GM19397 (cell line): ENCODE measurements around the gene ZNF423.

Experiments
- ATAC-seq: cut with Tn5 transposase; IDR thresholded peaks from one replicate; pipeline ENCODE4 v1.9.1; 2021; ENCODE audit warnings: mild to moderate bottlenecking, moderate library complexity; ENCODE audit not compliant: unreplicated experiment

Gene ZNF423

DNA sequence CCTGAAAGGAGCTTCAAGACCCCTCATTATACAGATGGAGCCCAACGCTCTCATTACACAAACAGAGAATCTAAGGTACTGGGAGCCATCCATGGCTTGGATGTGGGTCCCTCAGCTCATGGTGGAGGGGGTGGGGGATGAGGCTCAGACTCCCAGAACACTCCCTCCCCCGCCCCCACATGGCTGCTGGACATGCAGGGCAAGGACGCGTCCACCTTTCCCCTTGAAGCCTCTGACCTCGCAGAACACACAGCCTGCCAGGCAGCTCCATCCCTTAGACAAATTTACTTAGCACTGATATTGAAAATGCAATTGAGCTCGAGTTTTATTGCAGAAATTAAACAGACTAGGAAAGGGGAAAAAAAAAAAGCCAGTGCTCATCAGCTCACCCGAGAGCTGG, 203.9 kb downstream of the ZNF423 start:
- ATAC-seq: no peak

DNA sequence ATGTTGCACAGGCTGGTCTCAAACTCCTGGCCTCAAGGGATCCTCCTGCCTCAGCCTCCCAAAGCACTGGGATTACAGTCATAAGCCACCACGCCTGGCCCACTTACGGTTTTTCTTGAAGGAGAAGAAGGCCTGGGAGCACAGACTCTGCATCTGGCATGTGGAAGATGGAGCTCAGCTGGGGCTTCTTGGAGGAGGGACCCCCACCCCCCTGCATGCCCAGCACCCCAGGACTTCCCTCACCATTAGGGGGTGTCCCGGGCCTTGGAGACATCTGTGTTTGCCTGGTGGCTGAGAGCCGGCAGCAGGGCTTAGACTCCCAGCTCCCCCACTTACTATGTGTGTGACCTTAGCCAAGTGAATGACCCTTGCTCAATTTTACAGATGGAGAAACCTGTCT, 204.7 kb downstream of the ZNF423 start:
- ATAC-seq: no peak

DNA sequence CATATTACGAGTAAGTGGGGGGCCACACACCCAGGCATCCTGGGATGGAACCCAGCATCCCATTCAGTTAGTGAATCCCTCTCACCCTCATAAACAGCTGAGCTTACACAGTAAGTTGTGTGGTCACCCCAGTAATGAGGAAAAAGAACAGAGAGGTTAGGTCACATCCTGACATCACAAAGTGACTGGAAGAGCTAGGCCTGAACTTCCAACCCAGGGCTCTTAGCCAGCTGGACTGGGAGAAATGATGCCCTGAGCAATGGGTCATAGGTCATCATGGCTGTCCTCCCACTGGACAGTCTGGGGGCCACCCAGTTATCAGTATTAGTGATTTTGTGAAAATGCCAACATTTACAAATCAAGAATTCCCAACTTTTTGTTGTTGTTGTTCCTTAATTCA, 205.3 kb downstream of the ZNF423 start:
- ATAC-seq: no peak

DNA sequence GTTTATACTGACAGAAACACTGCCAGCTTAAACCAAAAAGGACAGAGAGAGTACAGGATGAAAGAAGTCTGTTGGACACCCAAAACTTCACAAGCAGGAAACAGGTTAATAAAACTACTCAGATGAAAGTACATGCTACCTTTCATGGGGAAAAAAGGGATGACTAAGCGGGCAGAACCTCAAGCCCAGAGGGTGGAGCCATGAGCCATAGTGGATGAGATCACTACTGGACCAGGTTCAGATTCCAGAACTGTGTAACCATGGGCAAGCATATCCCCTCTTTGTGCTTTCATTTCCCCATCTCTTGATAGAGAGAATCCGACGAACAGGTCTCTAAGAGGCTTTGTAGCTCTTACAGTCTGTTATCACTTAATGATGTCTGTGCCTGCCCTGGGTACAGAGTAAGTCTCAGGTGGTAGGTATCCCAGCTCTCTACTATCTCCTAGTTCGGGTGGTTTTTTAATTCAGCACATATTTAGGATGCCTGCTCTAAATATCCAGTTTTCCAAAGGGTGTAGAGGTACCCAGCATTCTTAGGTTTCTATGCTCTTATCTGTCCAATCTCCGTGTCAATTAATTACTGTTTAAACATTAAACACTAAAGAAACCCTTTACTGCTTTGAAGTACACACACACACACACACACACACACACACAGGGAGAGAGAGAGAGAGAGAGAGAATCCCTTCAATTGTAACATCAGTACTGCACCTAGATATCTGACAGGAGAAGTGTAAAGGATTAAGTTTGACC, 206.7 kb downstream of the ZNF423 start:
- no peak for ATAC-seq

DNA sequence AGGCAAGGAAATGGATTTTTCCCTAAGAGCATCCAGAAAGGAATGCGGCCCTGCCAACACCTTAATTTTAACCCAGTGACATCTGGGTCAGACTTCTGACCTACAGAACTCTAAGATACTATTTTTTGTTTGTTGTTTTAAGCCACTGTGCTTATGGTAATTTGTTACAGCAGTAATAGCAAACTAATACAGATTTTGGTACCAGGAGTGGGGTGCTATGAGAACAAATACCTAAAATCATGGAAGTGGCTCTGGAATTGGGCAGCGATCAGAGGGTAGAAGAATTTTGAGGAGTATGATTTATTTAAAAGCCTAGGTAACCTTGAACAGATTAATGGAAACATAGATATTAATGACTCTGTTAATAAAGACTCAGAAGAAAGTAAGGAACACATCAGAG, 208.2 kb downstream of the ZNF423 start:
- no peak for ATAC-seq

DNA sequence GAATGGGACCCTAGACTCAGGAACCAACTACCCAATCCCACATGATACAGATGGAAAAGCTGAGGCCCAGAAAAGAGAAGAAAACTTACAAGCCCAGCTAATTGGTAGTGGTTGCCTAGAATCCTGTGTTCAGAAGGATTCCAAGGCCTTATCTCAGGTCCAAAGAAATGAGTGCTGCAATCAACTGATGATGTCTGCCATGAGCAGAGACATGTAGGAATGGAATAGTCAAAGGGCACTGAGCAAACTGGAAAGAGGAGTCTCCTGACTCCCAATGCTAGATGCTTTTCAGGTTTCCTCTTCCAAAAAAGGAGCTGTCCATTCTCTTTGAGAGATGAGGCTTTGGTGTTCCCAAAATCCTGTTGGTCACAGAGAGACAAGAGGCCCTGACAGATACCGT, 210.6 kb downstream of the ZNF423 start:
- no peak for ATAC-seq

DNA sequence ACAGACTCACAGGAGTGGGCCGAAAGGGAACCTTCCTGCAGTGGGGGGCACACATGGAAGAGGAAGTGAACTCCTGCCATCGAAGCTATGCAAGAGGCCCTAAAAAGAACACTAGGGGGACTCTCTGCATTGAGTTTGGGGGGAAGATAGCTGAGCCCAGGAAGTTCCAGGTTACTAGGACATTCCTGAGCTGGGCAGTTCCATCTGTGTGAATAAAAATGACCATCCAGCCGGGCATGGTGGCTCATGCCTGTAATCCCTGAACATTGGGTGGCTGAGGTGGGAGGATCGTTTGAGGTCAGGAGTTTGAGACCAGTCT, 211.8 kb downstream of the ZNF423 start:
- no peak for ATAC-seq

DNA sequence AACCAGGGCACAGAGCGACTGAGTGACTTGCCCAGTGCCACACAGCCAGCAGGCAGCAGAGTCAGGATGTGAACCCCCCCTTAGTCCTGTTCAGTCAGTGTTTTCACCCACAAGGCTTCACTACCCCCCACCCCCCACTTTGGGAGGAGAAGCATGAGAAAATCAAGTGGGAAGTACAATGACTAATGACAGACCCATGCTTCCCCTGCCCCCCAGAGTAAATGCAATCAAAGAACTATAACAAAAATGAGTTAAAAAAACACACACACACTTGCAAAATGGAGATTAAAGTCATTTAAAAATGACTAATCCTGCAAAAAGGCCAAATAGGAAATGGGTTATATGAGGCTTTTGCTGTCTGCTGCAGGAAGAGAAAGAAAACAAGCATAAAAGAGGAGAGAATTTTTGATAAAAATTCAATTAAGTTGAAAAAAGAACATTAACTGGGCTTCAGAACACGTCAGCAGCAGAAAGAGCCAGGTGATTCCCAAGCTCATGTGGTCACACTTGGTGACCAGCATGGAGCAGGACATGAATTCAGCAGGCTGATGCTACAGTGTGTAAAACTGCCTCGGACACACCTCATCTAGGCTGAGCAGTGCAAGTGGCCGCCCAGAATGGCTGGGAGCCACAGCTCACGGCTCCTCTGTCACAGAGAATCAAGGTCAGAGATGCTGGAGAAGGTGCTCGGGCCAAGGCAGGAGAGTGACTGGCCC, 212.3 kb downstream of the ZNF423 start:
- no peak for ATAC-seq

DNA sequence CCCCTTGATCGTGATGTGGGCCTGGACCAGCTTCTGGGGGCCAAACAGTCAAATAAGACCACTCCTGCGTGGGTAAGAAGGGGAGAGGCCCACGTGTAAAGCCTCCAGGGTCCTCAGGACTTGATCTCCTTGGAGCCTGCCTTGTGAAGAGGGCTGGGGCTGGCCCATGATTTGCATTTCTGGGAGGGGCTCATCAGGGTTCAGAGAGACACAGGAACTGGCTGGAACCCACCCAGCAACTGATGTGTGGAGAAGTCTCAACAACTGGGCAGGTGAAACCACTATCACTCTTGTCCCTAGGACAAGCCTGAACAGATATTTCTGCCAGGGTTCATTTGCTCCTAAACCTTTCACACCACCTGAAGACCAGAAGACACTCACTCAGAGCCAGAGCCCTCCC, 214.7 kb downstream of the ZNF423 start:
- ATAC-seq: no peak

DNA sequence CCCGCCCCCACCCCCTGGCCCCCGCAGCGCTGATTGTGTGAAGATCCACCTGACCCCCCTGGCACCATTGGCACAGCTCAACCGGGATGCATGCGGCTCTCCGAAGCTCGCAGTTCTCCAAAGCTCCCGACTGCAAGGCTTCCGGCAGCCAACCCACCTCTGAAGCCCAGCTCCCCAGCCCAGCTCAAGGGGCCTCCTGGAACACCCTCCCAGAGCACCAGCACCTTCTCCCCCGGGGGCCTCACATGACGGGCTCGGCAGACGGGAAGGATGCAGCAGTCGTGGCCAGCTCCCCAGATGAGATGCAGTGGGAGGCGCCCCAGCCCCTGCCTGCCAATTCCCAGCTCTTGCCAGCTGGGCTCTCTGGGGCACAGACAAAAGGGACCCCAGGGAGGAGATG, 215.3 kb downstream of the ZNF423 start:
- ATAC-seq: no peak

DNA sequence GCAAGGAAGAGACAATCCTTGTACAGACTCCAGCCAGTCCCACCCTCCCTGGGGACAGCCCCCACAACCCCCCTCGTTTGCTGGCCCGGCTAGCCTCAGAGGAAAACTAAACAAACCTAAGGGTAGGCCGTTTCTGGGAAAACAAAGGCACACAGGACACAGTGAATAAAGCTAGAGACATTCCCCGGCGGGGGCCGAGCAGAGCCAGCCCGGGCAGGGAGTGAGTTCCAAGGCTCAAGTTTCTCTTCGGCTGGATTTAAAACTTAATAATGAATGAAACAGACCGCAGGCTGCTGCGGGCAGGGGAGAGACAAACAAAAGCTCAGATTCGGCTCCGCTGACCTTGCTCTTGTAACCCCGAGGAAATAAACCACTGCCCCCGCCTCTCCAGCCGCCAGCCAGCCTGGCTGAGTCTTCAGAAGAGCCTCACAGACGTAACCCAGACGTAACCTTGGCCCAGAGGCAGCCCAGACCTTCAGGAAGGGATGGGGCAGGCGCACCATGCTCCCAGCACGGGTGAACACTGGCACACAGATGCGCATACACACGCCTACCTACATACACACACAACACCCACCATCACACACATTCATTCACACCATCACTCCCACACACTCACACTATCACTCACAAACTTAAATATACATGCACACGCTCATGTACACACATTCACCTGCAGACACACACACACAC, 216.0 kb downstream of the ZNF423 start:
- no peak for ATAC-seq

DNA sequence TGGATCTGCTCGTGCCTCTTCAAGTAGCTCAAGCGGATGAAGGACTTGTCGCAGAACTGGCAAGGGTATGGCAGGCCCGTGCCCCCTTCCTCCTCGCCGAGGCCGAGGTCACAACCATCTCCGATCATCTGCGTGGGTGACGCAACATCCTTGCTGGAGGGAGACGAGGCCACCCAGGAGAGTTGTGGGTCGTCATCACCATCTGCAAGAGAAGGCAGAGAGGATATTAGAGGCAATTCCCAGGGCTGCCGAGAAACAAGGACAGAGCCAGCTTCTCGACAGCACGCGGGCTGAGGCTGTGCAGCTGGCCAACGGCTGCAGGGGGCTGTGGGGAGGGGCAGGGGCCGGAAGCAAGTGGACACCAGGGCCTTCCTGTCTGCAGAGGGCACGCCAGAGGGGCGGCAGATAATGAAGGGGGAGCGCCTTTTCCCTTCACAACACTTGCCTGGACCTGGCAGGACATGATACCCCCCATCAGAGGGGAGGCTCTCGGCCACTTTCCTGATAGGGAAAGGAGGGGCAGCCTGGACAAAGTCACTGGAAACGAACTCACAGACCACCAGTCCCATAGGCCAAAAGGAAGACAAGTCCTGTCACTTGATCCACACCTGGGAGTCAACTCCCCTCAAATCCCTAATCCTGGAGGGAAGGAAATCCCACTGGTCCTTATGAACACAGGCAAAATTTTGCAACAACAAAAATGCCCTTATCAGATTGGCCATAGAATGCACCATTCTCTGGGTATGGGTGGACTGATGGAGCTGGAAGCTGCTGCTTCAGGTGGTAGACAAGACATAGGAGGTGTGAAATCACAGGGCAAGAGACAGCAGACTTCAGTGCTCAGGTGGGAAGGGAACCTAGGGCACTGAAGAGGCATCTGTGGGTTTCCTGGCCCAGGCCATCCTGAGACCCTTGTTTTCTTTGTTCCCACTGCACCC, 217.0 kb downstream of the ZNF423 start:
- ATAC-seq: no peak

DNA sequence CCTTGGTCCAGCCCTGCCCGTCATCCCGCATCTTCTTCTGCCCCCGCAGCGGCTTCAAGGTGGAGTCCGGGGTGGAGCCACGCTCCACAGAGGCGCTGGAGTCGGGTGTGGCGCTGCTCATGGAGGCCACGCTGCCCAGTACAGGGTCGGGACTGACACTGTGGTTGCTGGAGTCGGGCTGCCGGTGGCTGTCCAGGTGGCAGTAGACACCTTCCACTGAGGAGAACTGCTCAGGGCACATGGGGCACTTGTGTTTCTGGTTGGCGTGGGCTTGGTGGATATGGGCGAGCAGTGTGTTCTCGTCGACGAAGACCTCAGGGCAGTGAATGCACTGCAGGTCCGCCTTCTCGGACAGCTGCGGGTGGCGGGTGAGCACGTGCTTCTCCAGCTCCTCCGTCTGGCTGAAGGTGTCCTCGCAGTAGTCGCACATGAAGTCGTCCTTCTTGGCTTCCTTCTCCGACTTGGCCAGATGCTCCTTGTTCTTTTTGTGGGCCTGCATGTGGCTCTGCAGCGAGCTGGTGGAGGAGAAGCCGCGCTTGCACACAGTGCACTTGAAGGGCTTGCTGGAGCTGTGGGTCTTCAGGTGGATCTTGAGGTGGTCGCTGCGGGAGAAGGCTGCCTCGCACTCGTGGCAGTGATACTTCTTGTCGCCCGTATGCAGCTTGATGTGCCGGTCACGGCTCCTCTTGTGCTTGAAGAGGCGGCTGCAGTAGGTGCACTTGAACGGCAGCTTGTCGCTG, 217.8 kb downstream of the ZNF423 start:
- ATAC-seq: no peak

DNA sequence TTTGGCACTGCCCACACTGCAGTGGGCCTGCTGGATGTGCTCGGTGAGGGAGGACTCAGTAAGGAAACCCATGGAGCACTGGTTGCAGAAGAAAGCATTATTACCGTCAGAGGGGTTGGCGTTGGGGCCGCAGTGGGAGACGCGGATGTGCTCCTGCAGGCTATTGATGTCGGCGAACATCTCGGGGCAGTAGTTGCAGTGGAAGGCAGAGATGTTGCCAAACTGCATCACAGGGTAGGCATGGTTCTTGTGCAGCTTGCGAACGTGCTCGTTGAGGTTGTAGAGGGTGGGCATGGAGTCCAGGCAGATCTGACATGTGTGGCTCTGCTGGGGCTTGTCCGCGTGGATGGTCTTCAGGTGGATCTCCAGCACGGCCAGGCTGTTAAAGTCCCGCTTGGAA, 218.4 kb downstream of the ZNF423 start:
- ATAC-seq: no peak

DNA sequence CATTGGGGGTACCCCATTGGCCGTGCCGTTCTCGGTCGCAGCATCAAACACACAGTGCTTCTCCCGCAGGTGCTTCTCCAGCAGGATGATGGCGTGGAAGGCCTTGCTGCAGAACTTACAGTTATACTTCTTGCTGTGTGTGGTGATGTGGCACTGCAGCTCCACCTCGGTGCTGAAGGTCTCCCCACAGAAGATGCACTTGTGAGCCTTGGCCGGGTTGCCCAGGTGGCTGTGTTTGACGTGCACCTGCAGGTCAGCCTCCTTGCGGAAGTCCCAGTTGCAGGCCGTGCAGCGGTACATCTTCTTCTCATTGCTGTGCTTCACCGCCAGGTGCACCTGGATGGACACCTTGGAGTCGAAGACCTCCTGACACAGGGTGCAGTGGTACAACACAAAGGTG, 219.3 kb downstream of the ZNF423 start:
- ATAC-seq: no peak

DNA sequence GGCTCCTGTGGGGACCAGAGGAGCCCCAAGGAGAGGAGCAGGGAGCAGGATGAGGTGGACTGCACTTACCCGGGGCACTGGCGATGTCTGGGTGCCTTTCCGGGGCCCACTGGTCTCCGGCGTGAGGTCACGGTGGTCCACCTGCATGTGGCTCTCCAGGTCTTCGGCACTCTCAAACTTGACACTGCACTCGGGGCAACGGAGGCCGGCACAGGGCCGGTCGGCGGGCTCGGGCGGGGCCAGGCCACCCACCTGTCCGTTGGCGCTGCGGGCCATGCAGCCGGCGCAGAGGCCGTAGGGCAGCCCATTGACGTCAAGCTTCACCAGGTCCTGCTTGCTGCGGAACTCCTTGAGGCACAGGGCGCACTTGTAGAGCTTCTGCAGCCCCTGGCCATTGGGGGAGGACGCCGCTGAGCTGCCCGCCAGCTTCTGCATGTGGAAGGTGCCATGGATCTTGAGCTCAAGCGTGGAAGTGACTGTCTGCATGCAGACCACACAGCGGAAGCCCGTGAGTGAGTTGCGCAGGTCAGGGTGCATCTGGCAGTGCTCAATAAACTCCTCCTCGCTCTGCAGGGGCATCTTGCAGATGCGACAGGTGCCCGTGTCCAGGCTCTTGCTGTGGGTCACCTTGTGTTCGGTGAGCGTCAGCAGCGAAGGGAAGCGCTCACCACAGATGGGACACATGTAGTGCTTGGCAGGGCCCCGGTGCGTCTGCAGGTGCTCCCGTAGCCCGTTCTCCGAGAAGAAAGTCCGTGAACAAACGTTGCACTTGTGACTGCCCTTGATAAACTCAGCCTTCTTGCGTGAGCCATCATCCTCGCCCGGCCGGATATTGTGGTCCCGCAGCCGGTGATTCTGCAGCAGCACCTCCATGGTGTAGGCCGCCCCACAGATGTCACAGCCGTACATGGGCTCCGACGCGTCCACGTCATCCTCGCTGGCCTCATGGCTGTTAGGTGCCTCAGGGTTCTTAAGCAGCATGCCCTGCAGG, 220.0 kb downstream of the ZNF423 start:
- ATAC-seq: no peak

DNA sequence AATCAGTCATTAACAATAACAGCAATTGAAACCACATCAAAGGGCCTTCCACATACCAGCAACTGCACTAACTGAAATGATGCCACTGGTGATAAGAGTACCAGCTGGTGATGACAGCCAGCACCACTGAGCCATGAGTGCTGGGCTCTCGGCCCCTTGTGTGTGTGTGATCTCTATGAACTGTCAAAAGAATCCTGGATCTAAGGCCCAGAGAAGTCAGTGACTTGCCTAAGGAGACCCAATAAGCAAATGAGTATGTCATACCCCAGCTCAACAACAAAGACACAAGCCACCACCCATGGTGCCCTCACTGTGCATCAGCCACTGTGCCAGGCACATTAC, 220.9 kb downstream of the ZNF423 start:
- no peak for ATAC-seq

DNA sequence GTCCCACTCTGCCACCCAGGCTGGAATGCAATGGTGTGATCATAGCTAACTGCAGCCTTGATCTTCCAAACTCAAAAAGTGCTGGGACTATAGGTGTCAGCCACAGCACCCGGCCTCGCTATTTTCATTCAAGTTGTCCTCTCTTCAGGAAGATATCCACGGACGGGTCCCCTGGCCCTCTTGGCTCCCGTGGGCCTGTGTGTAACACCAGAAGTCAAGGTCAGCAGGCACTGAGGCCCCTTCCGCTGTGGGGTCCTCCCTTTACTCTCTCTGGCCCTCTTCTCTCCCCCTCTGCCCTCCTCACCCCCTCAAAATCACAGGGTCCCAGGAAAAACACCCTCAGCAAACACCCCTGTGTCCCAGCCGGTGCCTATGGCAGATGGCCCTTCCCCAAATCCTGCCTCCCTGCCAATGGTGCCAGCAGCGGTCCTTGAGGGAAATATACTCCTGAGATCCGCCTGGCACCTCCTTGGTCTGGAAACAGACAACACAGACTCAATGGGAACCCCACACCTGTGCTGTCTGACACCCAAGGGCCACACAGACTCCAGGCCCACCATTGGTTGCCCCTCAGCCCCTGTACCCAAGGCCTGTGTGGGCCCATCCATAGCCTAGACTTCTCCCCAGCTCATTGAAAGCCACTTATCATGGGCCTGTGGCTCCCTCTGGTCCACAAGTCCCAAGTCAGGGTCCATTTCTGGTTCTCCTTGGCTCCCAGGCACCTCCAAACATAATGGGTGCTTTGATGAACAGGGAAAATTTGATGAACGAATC, 221.5 kb downstream of the ZNF423 start:
- ATAC-seq: no peak

DNA sequence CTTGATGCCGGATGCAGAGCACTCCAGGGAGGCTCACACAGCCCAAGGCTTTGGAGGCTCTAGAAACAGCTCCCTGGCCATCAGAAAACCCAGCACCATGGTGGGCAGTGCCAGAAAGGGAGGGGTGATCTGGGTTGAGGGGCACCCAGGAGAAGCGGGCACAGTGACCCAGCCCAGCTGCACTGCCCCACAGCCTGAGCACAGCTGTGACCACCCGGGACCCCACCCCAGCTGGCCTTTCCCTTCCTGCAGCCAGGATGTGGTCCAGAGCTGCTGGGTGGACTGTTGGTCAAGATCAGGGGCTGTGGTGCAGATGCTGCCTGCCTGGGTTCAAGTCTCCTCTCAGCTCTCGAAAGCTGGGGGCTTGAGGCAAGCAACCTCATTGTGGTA, 223.1 kb downstream of the ZNF423 start:
- no peak for ATAC-seq
